ENCODE results near the gene DTHD1. TPM values are rescaled to one million over a fixed set of nuclear protein-coding genes. Genes with fewer than 3 reads are reported as not detected.

The DTHD1 gene
- total RNA-seq, 5 donors from 2014 or later (not counting 1 experiment from before 2014, with no cell fraction given), result 0.79 to 7.9 (median 2.5) TPM

DNA sequence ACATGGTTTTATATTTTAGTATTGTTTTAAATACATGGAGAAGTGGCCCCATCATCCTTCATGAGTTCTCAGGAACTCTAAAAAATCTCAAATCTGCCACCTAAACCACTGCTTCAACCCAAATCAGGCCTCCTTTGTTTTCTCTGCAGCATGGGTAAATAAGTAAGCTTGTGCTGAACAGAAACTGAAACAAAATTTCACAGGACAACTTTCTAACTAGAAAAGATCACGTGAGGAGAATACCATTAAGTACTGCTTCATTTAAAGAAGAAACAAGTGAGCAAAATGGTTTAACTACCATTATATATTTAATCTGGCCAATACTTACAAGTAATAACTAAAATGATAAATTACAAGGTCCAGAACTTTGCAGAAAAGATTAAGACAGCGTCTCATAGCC is 39.6 kb upstream of the DTHD1 start:
- peaks cover 58 to 77% (median 65%) of the 10 kb centered on the region in 3 donors for H3K4me1 Mint-ChIP-seq
- H3K4me1 ChIP-seq (ENCODE audit: control insufficient read depth in 1 of 2, extremely low read depth in 1 of 2, insufficient read depth in 2 of 2, low read length in 2 of 2), result peaks cover 25 to 26% of the 10 kb centered on the region in 2 experiments

DNA sequence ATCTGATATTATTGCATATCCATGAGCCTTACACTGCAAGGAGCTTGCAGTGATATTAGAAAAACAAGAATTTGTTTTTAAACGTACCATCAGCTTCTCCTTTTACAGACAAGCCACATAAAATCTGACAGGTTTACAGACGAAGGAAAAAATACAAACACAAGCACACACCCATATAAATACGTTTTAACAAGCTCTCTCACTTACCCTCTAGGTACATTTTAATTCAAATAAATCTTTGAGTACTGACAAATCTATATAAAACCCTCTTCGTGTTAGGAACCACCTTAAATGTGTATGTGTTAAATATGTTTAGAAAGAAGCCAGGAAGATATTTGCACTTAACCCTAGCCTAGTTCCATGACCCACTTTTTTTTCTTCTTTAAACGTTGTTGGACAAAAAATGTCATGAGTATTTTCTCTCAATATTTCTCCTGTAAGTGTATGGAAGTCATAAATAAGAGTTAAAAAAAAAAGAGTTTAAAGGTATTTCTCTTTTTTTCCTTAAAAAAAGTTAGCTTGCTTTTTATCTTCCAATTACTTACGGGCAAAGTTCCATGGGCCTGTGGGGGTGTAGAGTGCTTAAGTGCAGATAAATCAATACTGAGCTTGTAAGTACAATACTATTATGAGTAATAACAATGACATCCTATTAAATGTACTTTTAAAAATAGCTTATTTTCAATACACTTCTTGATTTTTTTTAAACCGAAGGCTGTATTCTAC is 38.6 kb upstream of the DTHD1 start:
- Histone ChIP-seq H3K36me3 (ENCODE audit: control insufficient read depth in 2 of 2, extremely low read depth in 1 of 2, insufficient read depth in 1 of 2, low read length in 1 of 2) (no peaks in the 10 kb centered on the region), H3K27ac (ENCODE audit: low read length) (peak overlapping the region; percentile 97), H3K27me3 (replicated peaks in 1 of 2; ENCODE audit: control insufficient read depth in 2 of 2, extremely low read depth in 1 of 2, insufficient read depth in 2 of 2, low read length in 1 of 2) (no peaks in the 10 kb centered on the region), H3K4me1 (ENCODE audit: control insufficient read depth in 1 of 2, extremely low read depth in 1 of 2, insufficient read depth in 2 of 2, low read length in 2 of 2) (peaks cover 21 to 25% of the 10 kb centered on the region in 2 experiments), H3K9me3 (no peaks in the 10 kb centered on the region), H3K4me3 (ENCODE audit: control insufficient read depth in 1 of 2, extremely low read depth in 1 of 2, low read length in 1 of 2) (peak overlapping the region; percentile 51 to 96)
- H3K27ac Mint-ChIP-seq, result peak overlapping the region; percentile 92 to 94
- CTCF ChIA-PET, result interaction anchor here (0.5 to 2.4 kb wide), 19 partner anchors 10 to 157 kb away, joined by 3 to 9 read pairs (median 4); no protein-coding TSS in a partner anchor
- WGBS (ENCODE audit: insufficient coverage), result no CpG with 5 or more reads among the region's 7 CpGs
- H3K36me3 Mint-ChIP-seq, result peaks cover 19% of the 10 kb centered on the region
- peaks cover 51 to 75% (median 60%) of the 10 kb centered on the region in 3 donors for H3K4me1 Mint-ChIP-seq
- peaks cover 0 to 5% (median 4%) of the 10 kb centered on the region in 3 donors for H3K9me3 Mint-ChIP-seq
- H3K27me3 Mint-ChIP-seq, result no peaks in the 10 kb centered on the region
- DNase-seq (peak in 1 of 35 experiments; percentile 26), ATAC-seq (replicated peaks in 1 of 4) (no peak)
- POLR2A ChIA-PET, result interaction anchor here (0.6 to 2.5 kb wide), 19 partner anchors 10 to 354 kb away, joined by 3 to 15 read pairs (median 4); partner anchors contain the start of gene DTHD1 (in 1 of the 2)
- peak overlapping the region; percentile 90 to 96 (median 90) for H3K4me3 Mint-ChIP-seq

More for the DNA sequence above, 39.6 kb upstream of the DTHD1 start:
- H3K27me3 ChIP-seq (replicated peaks in 1 of 2; ENCODE audit: control insufficient read depth in 2 of 2, extremely low read depth in 1 of 2, insufficient read depth in 2 of 2, low read length in 1 of 2), result no peaks in the 10 kb centered on the region
- peak overlapping the region; percentile 51 to 96 for H3K4me3 ChIP-seq (ENCODE audit: control insufficient read depth in 1 of 2, extremely low read depth in 1 of 2, low read length in 1 of 2)
- no peaks in the 10 kb centered on the region for H3K9me3 ChIP-seq
- peak overlapping the region; percentile 90 to 96 (median 90) for H3K4me3 Mint-ChIP-seq
- ChIA-PET POLR2A (interaction anchor here in 1 of 2 donors (0.5 to 2.5 kb wide), 6 partner anchors 9 to 84 kb away, joined by 3 to 15 read pairs (median 4); no protein-coding TSS in a partner anchor), CTCF (interaction anchor here (1.0 to 2.4 kb wide), 3 partner anchors 40 to 89 kb away, joined by 3 to 9 read pairs (median 3); partner anchors contain the start of gene DTHD1 (in 1 of the 2))
- ATAC-seq (replicated peaks in 1 of 4) (peak in 3 of 4 experiments; percentile 19 to 41 (median 32)), DNase-seq (peak in 1 of 35 experiments; percentile 73)
- H3K27ac Mint-ChIP-seq, result peak overlapping the region; percentile 92 to 94
- H3K36me3 ChIP-seq (ENCODE audit: control insufficient read depth in 2 of 2, extremely low read depth in 1 of 2, insufficient read depth in 1 of 2, low read length in 1 of 2), result peaks cover 0 to 3% of the 10 kb centered on the region in 2 donors
- peaks cover 28% of the 10 kb centered on the region for H3K36me3 Mint-ChIP-seq
- no CpG with 5 or more reads among the region's 2 CpGs for WGBS (ENCODE audit: insufficient coverage)
- peak overlapping the region; percentile 97 for H3K27ac ChIP-seq (ENCODE audit: low read length)
- H3K9me3 Mint-ChIP-seq, result peaks cover 0 to 6% (median 5%) of the 10 kb centered on the region in 3 donors
- no peaks in the 10 kb centered on the region for H3K27me3 Mint-ChIP-seq

DNA sequence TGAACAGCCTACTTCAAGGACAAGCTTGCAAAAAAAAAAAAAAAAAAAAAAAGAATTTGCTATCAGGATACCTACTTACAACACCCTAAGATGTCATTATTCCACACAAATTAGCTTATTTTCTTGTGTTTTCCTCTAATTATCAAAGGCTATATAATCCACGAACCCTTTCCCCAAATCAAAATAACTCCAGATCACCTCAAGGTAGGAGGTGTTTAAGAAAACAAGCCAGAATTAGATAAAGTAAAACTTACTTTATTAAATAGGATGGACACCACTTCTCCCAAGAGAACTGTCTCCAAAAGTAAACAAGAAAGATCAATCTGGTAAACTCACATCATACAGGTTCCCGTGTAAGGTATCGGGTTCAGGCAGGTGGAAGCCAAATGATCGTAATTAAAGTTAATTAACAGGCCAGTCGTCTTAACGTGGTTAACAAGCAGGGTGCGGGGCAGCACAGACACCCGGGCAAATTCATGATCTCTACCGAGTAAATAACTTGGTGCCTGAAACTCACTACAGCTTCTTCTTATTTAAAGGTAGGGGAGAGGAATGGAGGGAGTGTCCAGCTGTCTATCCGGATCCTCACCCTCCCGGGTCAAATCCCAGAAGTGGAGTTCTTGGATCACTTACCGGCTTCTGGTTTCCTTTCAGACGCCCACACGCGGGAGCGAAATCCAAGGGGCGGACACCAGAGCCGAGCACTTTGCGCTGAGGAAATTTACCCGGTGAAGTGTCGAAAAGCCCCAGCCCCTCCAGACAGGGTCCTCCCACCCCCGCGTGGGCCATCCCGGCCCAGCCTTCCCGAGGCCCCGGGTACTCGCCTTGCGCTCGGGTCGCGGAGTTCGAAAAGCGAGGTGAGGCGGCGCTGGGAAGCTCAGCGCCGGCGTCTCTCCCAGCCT is 37.8 kb upstream of the DTHD1 start:
- Histone ChIP-seq H3K27me3 (replicated peaks in 1 of 2; ENCODE audit: control insufficient read depth in 2 of 2, extremely low read depth in 1 of 2, insufficient read depth in 2 of 2, low read length in 1 of 2) (no peaks in the 10 kb centered on the region), H3K4me1 (ENCODE audit: control insufficient read depth in 1 of 2, extremely low read depth in 1 of 2, insufficient read depth in 2 of 2, low read length in 2 of 2) (peaks cover 17 to 21% of the 10 kb centered on the region in 2 experiments), H3K27ac (ENCODE audit: low read length) (peak overlapping the region; percentile 97), H3K4me3 (ENCODE audit: control insufficient read depth in 1 of 2, extremely low read depth in 1 of 2, low read length in 1 of 2) (peak overlapping the region; percentile 96 to 97), H3K36me3 (ENCODE audit: control insufficient read depth in 2 of 2, extremely low read depth in 1 of 2, insufficient read depth in 1 of 2, low read length in 1 of 2) (no peaks in the 10 kb centered on the region), H3K9me3 (no peaks in the 10 kb centered on the region)
- ChIA-PET POLR2A (interaction anchor here (0.6 to 2.5 kb wide), 21 partner anchors 9 to 354 kb away, joined by 3 to 15 read pairs (median 4); partner anchors contain the start of gene DTHD1 (in 1 of the 2)), CTCF (interaction anchor here (0.6 to 2.4 kb wide), 23 partner anchors 9 to 157 kb away, joined by 3 to 12 read pairs (median 4); no protein-coding TSS in a partner anchor)
- peak overlapping the region; percentile 90 to 96 (median 90) for H3K4me3 Mint-ChIP-seq
- H3K9me3 Mint-ChIP-seq, result no peaks in the 10 kb centered on the region
- ATAC-seq (replicated peaks in 1 of 4) (peak; percentile 21 to 46 (median 40)), DNase-seq (peak in 28 of 35 experiments; percentile 12 to 53 (median 31))
- peak overlapping the region; percentile 92 to 94 for H3K27ac Mint-ChIP-seq
- H3K36me3 Mint-ChIP-seq, result peaks cover 11% of the 10 kb centered on the region
- peaks cover 43 to 67% (median 52%) of the 10 kb centered on the region in 3 donors for H3K4me1 Mint-ChIP-seq
- WGBS (ENCODE audit: insufficient coverage), result under 1% methylated on average over 29 of the region's 38 CpGs
- no peaks in the 10 kb centered on the region for H3K27me3 Mint-ChIP-seq

DNA sequence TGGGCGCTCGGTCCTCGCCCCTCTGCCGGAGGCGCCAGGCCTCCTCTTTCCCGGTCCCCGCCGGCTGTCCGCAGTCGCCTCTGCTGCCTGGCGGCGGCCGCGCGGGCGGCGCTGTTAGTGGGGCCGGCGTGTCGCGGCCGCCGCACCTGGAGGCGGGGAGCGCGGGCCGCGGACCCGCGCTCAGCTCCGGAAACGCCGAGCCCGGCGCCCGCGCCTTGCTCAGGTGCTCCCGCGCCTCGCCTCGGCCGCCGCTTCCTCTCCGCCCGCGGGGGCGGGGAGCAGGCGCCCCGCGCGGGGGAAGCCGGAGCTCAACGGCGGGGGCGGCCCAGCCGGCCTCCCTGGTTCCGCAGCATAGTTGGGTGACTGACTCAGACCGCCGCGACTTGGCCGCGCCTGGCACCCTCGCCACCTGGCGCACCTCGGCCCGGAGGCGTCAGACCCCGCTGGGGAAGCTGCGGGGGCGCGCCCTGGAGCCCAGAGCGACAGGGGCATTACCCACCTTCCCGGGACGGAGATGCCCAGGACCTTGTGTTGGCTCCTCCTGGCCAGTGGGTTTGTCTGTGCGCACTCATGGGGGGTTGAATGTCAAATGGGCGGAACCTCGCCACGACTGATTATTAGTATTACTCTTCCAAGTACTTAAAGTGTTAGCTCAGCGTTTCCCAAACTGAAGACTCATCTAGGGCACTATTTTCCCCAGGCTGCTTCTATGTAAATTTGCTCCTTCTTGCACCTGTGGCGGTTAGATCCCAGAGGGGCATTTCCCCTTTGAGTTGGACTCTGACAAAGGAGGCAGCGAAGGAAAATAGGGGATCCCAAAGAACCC is 36.9 kb upstream of the DTHD1 start, which contains the start of gene ARAP2:
ARAP2 (minus strand) TSS at position 258 of the 826 bp plus-strand sequence. CDS start 15,028 bp downstream, outside the sequence.
- Mint-ChIP-seq H3K4me1 (peaks cover 37 to 58% (median 49%) of the 10 kb centered on the region in 3 donors), H3K36me3 (peaks cover 3% of the 10 kb centered on the region), H3K9me3 (no peaks in the 10 kb centered on the region), H3K27ac (peak within 1 kb of the TSS; percentile 94 to 96), H3K4me3 (peak within 1 kb of the TSS; percentile 90 to 96 (median 90)), H3K27me3 (no peaks in the 10 kb centered on the region)
- Histone ChIP-seq H3K36me3 (ENCODE audit: control insufficient read depth in 2 of 2, extremely low read depth in 1 of 2, insufficient read depth in 1 of 2, low read length in 1 of 2) (no peaks in the 10 kb centered on the region), H3K27ac (ENCODE audit: low read length) (peak within 1 kb of the TSS; percentile 97), H3K27me3 (replicated peaks in 1 of 2; ENCODE audit: control insufficient read depth in 2 of 2, extremely low read depth in 1 of 2, insufficient read depth in 2 of 2, low read length in 1 of 2) (no peaks in the 10 kb centered on the region), H3K4me3 (ENCODE audit: control insufficient read depth in 1 of 2, extremely low read depth in 1 of 2, low read length in 1 of 2) (peak within 1 kb of the TSS; percentile 96 to 97), H3K9me3 (no peaks in the 10 kb centered on the region), H3K4me1 (ENCODE audit: control insufficient read depth in 1 of 2, extremely low read depth in 1 of 2, insufficient read depth in 2 of 2, low read length in 2 of 2) (peaks cover 13 to 21% of the 10 kb centered on the region in 2 experiments)
- WGBS (ENCODE audit: insufficient coverage), result 1% methylated on average over 78 of the region's 81 CpGs
- ChIA-PET CTCF (interaction anchor here (0.5 to 2.2 kb wide), 13 partner anchors 9 to 230 kb away, joined by 3 to 12 read pairs (median 4); no protein-coding TSS in a partner anchor), POLR2A (interaction anchor here (0.6 to 2.2 kb wide), 13 partner anchors 8 to 151 kb away, joined by 3 to 13 read pairs (median 6); no protein-coding TSS in a partner anchor)
- ATAC-seq (replicated peaks in 1 of 4), result peak; percentile 79 to 85 (median 84)
- DNase-seq, result peak; percentile 49 to 86 (median 68)

DNA sequence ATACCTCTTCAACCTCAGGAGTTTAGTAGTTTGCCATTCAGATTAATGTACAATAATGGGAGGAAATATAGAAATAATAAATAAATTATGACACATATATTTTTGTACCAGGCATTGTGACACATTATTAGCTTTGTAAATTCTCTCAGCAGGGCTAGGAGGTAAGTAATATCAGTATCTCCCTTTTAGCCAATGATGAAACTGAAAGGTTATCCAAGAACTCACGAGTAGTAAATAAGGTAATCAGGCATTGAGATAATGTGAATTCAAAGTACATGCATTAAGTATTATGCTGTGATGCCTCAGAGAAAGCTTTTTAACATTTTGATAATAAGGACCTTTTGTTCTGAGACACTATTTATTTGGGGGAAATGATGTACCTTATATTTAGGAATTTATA is 31.8 kb upstream of the DTHD1 start:
- H3K4me3 ChIP-seq (ENCODE audit: control insufficient read depth in 1 of 2, extremely low read depth in 1 of 2, low read length in 1 of 2), result no peak overlapping the region
- H3K27me3 ChIP-seq (replicated peaks in 1 of 2; ENCODE audit: control insufficient read depth in 2 of 2, extremely low read depth in 1 of 2, insufficient read depth in 2 of 2, low read length in 1 of 2), result no peaks in the 10 kb centered on the region
- no peaks in the 10 kb centered on the region for H3K36me3 ChIP-seq (ENCODE audit: control insufficient read depth in 2 of 2, extremely low read depth in 1 of 2, insufficient read depth in 1 of 2, low read length in 1 of 2)
- Mint-ChIP-seq H3K36me3 (no peaks in the 10 kb centered on the region), H3K27ac (no peak overlapping the region), H3K27me3 (no peaks in the 10 kb centered on the region), H3K4me3 (no peak overlapping the region), H3K9me3 (no peaks in the 10 kb centered on the region), H3K4me1 (peaks cover 29 to 48% (median 33%) of the 10 kb centered on the region in 3 donors)
- no CpG with 5 or more reads among the region's 1 CpG for WGBS (ENCODE audit: insufficient coverage)
- POLR2A ChIA-PET, result no interaction called here
- no peak overlapping the region for H3K27ac ChIP-seq (ENCODE audit: low read length)
- no peaks in the 10 kb centered on the region for H3K9me3 ChIP-seq
- CTCF ChIA-PET, result interaction anchor here in 1 of 2 donors (1.2 kb wide), 1 partner anchor 19 kb away, joined by 3 read pairs; no protein-coding TSS in a partner anchor
- no peak for ATAC-seq (replicated peaks in 1 of 4)
- H3K4me1 ChIP-seq (ENCODE audit: control insufficient read depth in 1 of 2, extremely low read depth in 1 of 2, insufficient read depth in 2 of 2, low read length in 2 of 2), result peaks cover 16 to 22% of the 10 kb centered on the region in 2 experiments
- DNase-seq, result no peak
